H9 (cell line): ENCODE results near the gene SOD1. TPM values are rescaled to one million over a fixed set of nuclear protein-coding genes. Genes with fewer than 3 reads are reported as not detected.

ENCODE experiments used
- DNase-seq: peaks from one replicate; pipeline ENCODE4 v3.0.0-alpha.2; 2017
- H2AFZ ChIP-seq: one replicate; pipeline ENCODE4 v1.6.1; 2013; ENCODE audit warnings: mild to moderate bottlenecking, low read length, control low read depth, moderate library complexity
- H2AK5ac ChIP-seq: 2 replicates; pipeline ENCODE4 v1.6.1; 2013; ENCODE audit warnings: low read length, control low read depth, mixed read lengths; ENCODE audit not compliant: insufficient read length
- H2BK120ac ChIP-seq: one replicate; pipeline ENCODE4 v1.6.1; 2013; ENCODE audit warnings: low read depth, mild to moderate bottlenecking, low read length, control low read depth, inconsistent platforms; ENCODE audit not compliant: poor library complexity, severe bottlenecking
- H2BK12ac ChIP-seq: 2 replicates; pipeline ENCODE4 v1.6.1; 2013; ENCODE audit warnings: low read length, control low read depth, mixed read lengths, low read depth; ENCODE audit not compliant: insufficient read length
- H2BK15ac ChIP-seq: 2 replicates; pipeline ENCODE4 v1.6.1; 2013; ENCODE audit warnings: low read depth, low read length, control low read depth
- H2BK20ac ChIP-seq: one replicate; pipeline ENCODE4 v1.6.1; 2013; ENCODE audit warnings: low read depth, mild to moderate bottlenecking, low read length, control low read depth, inconsistent platforms; ENCODE audit not compliant: poor library complexity, severe bottlenecking
- H2BK5ac ChIP-seq: 2 replicates; pipeline ENCODE4 v1.6.1; 2013; ENCODE audit warnings: low read length, control low read depth, mixed read lengths; ENCODE audit not compliant: insufficient read length
- H3K14ac ChIP-seq: 2 replicates; pipeline ENCODE4 v1.6.1; 2013; ENCODE audit warnings: low read length, control low read depth; ENCODE audit not compliant: insufficient read depth
- H3K18ac ChIP-seq: 2 replicates; pipeline ENCODE4 v1.6.1; 2013; ENCODE audit warnings: low read depth, mild to moderate bottlenecking, mixed read lengths, low read length, control low read depth; ENCODE audit not compliant: insufficient read length
- H3K23ac ChIP-seq: 2 replicates; pipeline ENCODE4 v1.6.1; 2013; ENCODE audit warnings: low read length, control low read depth, mixed read lengths, low read depth; ENCODE audit not compliant: insufficient read length
- H3K23me2 ChIP-seq: 2 replicates; pipeline ENCODE4 v1.6.1; 2013; ENCODE audit warnings: low read depth, mild to moderate bottlenecking, mixed read lengths, low read length, control low read depth; ENCODE audit not compliant: insufficient read length, poor library complexity, severe bottlenecking
- H3K27ac ChIP-seq: 2 replicates; pipeline ENCODE4 v1.5.1; 2013; ENCODE audit warnings: low read length, control low read depth, mixed read lengths, low read depth; ENCODE audit not compliant: insufficient read length
- H3K27me3 ChIP-seq: 2 replicates; pipeline ENCODE4 v1.6.1; 2013; ENCODE audit warnings: low read length, control low read depth, inconsistent platforms; ENCODE audit not compliant: insufficient read depth
- H3K4ac ChIP-seq: 2 replicates; pipeline ENCODE4 v1.6.1; 2013; ENCODE audit warnings: low read depth, mild to moderate bottlenecking, control low read depth, inconsistent platforms, low read length, moderate library complexity
- H3K4me1 ChIP-seq: 2 replicates; pipeline ENCODE4 v1.6.1; 2013; ENCODE audit warnings: low read length, control low read depth, inconsistent platforms; ENCODE audit not compliant: insufficient read depth
- H3K4me2 ChIP-seq: 2 replicates; pipeline ENCODE4 v1.6.1; 2013; ENCODE audit warnings: low read length, control low read depth, mixed read lengths; ENCODE audit not compliant: insufficient read length, insufficient read depth
- H3K56ac ChIP-seq: 2 replicates; pipeline ENCODE4 v1.6.1; 2013; ENCODE audit warnings: low read depth, mild to moderate bottlenecking, mixed read lengths, low read length, control low read depth; ENCODE audit not compliant: insufficient read length
- H3K79me1 ChIP-seq: 2 replicates; pipeline ENCODE4 v1.6.1; 2013; ENCODE audit warnings: low read depth, mild to moderate bottlenecking, moderate library complexity, low read length, control low read depth, inconsistent platforms; ENCODE audit not compliant: insufficient read depth, poor library complexity, severe bottlenecking
- H3K79me2 ChIP-seq: 2 replicates; pipeline ENCODE4 v1.6.1; 2013; ENCODE audit warnings: low read length, control low read depth, inconsistent platforms; ENCODE audit not compliant: insufficient read depth
- H3K9ac ChIP-seq: 2 replicates; pipeline ENCODE4 v1.6.1; 2013; ENCODE audit warnings: low read length, control low read depth, mixed read lengths; ENCODE audit not compliant: insufficient read length; ENCODE audit errors: extremely low read depth
- H3K9me3 ChIP-seq: one replicate; pipeline ENCODE4 v1.6.1; 2013; ENCODE audit warnings: low read depth, low read length, inconsistent platforms; ENCODE audit not compliant: control insufficient read depth
- H3T11ph ChIP-seq: one replicate; pipeline ENCODE4 v1.6.1; 2013; ENCODE audit warnings: mild to moderate bottlenecking, low read length, control low read depth, inconsistent platforms
- H4K20me1 ChIP-seq: one replicate; pipeline ENCODE4 v1.6.1; 2013; ENCODE audit not compliant: control insufficient read depth, insufficient read length, insufficient read depth
- H4K5ac ChIP-seq: 2 replicates; pipeline ENCODE4 v1.6.1; 2013; ENCODE audit warnings: low read depth, mild to moderate bottlenecking, mixed read lengths, low read length, control low read depth; ENCODE audit not compliant: insufficient read length
- H4K8ac ChIP-seq: replicated peaks from 2 replicates; pipeline ENCODE4 v1.6.1; 2013; ENCODE audit warnings: low read length, control low read depth, mixed read lengths, low read depth; ENCODE audit not compliant: insufficient read length
- H4K91ac ChIP-seq: 2 replicates; pipeline ENCODE4 v1.6.1; 2013; ENCODE audit warnings: low read depth, mild to moderate bottlenecking, moderate library complexity, mixed read lengths, low read length, control low read depth; ENCODE audit not compliant: insufficient read length
- H3K27ac Mint-ChIP-seq, 3 experiments: 2 replicates in 2 of 3; 3 replicates in 1 of 3; pipeline ENCODE4 v1.8.0; 2020 to 2021; ENCODE audit warnings: mixed read lengths in 3 of 3, mild to moderate bottlenecking in 1 of 3, moderate library complexity in 1 of 3
- H3K27me3 Mint-ChIP-seq: 2 replicates; pipeline ENCODE4 v1.8.0; 2021; ENCODE audit warnings: low read depth, mild to moderate bottlenecking, moderate library complexity, mixed read lengths
- H3K36me3 Mint-ChIP-seq, 3 experiments: 2 replicates in 2 of 3; 3 replicates in 1 of 3; pipeline ENCODE4 v1.8.0; 2020 to 2021; ENCODE audit warnings: low read depth in 3 of 3, mixed read lengths in 3 of 3; ENCODE audit not compliant: insufficient read depth in 1 of 3
- H3K4me1 Mint-ChIP-seq, 2 experiments: 2 replicates each; pipeline ENCODE4 v1.8.0; 2020; ENCODE audit warnings: mixed read lengths in 2 of 2
- H3K4me3 Mint-ChIP-seq, 2 experiments: 2 replicates in 1 of 2; 3 replicates in 1 of 2; pipeline ENCODE4 v1.8.0; 2020 to 2021; ENCODE audit warnings: mild to moderate bottlenecking in 2 of 2, mixed read lengths in 2 of 2, moderate library complexity in 1 of 2
- H3K9me3 Mint-ChIP-seq, 2 experiments: 2 replicates in 1 of 2; 3 replicates in 1 of 2; pipeline ENCODE4 v1.8.0; 2020; ENCODE audit warnings: mild to moderate bottlenecking in 2 of 2, mixed read lengths in 2 of 2, moderate library complexity in 1 of 2
- CTCF ChIP-seq: fragments of 200-600 bp; sonication (generic); conservative IDR thresholded peaks from 3 replicates; pipeline ENCODE4 v1.8.0; 2021; ENCODE audit warnings: antibody characterized with exemption, mild to moderate bottlenecking
- total RNA-seq: library from RNA; stranded (reverse); gene quantifications from 2 replicates; pipeline ENCODE4 v1.2.1, GENCODE V29; 2021

Gene SOD1
- total RNA-seq, 1 experiment from 2014 or later: 201 TPM

- no peak overlapping the region; a peak in 1 of 7 replicates for H3K27ac Mint-ChIP-seq
- no peak overlapping the region for H4K91ac ChIP-seq
- H2BK20ac ChIP-seq: no peak overlapping the region
- no peak overlapping the region for H2BK15ac ChIP-seq
- H2BK12ac ChIP-seq: no peak overlapping the region
- no peak overlapping the region for H3K4me3 Mint-ChIP-seq
- no peak overlapping the region for H3T11ph ChIP-seq
- no peaks in the 10 kb centered on the region for H3K9me3 Mint-ChIP-seq
- H3K9ac ChIP-seq: no peak overlapping the region
- H2AFZ ChIP-seq: no peak overlapping the region
- no peak overlapping the region for H3K27ac ChIP-seq
- no peak overlapping the region for H4K8ac ChIP-seq
- no peak for TF ChIP-seq CTCF
- H3K18ac ChIP-seq: no peak overlapping the region
- H4K5ac ChIP-seq: no peak overlapping the region
- no peaks in the 10 kb centered on the region for H3K27me3 Mint-ChIP-seq
- H3K79me2 ChIP-seq: no peaks in the 10 kb centered on the region; the same call in 1 of the 2 replicates
- H3K4ac ChIP-seq: no peak overlapping the region
- peaks cover 46 to 86% (median 81%) of the 10 kb centered on the region in 3 experiments; a peak in 6 of 7 replicates for H3K36me3 Mint-ChIP-seq
- H3K4me2 ChIP-seq: no peak overlapping the region
- no peaks in the 10 kb centered on the region for H3K23me2 ChIP-seq
- H3K4me1 ChIP-seq: no peaks in the 10 kb centered on the region
- H2BK120ac ChIP-seq: no peak overlapping the region
- H3K14ac ChIP-seq: no peak overlapping the region
- no peaks in the 10 kb centered on the region for H4K20me1 ChIP-seq
- no peaks in the 10 kb centered on the region for H3K27me3 ChIP-seq
- no peak for DNase-seq
- no peaks in the 10 kb centered on the region for H3K9me3 ChIP-seq
- H3K23ac ChIP-seq: no peak overlapping the region
- H3K56ac ChIP-seq: no peak overlapping the region
- H2AK5ac ChIP-seq: no peak overlapping the region
- H2BK5ac ChIP-seq: no peak overlapping the region
- no peaks in the 10 kb centered on the region for H3K4me1 Mint-ChIP-seq
- H3K79me1 ChIP-seq: peaks cover 6% of the 10 kb centered on the region
These were observed 39.0 kb downstream of the SOD1 start for GRCh38 chr21:31698461-31698860.
